ENCODE data around the gene GRAMD1C.

GRAMD1C gene

GRCh38 chr3:113896930-113897329 is 58.3 kb downstream of the GRAMD1C start:
- POLR2A ChIA-PET, result no interaction called here
- TF ChIP-seq PKNOX1 (IDR thresholded peaks at IDR 0.05) (no peak), ARNT (IDR thresholded peaks at IDR 0.05) (no peak), NFRKB (IDR thresholded peaks at IDR 0.05) (no peak), ZNF384 (IDR thresholded peaks at IDR 0.05) (no peak), FOXK2 (IDR thresholded peaks at IDR 0.05) (no peak), SUZ12 (IDR thresholded peaks at IDR 0.05) (no peak), ELF4 (IDR thresholded peaks at IDR 0.05) (no peak), LEF1 (IDR thresholded peaks at IDR 0.05; ENCODE audit: borderline replicate concordance) (no peak), TARDBP (IDR thresholded peaks at IDR 0.05) (no peak), FOXA1 (IDR thresholded peaks at IDR 0.05) (no peak), CTBP1 (IDR thresholded peaks at IDR 0.05; ENCODE audit: borderline replicate concordance) (no peak), SP1 (IDR thresholded peaks at IDR 0.05) (no peak), BHLHE40 (IDR thresholded peaks at IDR 0.05; ENCODE audit: borderline replicate concordance) (no peak), HDGF (IDR thresholded peaks at IDR 0.05; ENCODE audit: borderline replicate concordance) (no peak)
- no peak for DNase-seq (ENCODE audit: extremely low spot score)
- CTCF ChIA-PET, result interaction anchor here (0.6 kb wide), 1 partner anchor 27 kb away, joined by 3 read pairs; no protein-coding TSS in a partner anchor

GRCh38 chr3:113897373-113897777 is 58.8 kb downstream of the GRAMD1C start:
- no peak for TF ChIP-seq BHLHE40 (IDR thresholded peaks at IDR 0.05; ENCODE audit: borderline replicate concordance)
- no peak for TF ChIP-seq FOXM1 (IDR thresholded peaks at IDR 0.05; ENCODE audit: borderline replicate concordance)
- TF ChIP-seq ELF4 (IDR thresholded peaks at IDR 0.05), result no peak
- TF ChIP-seq PKNOX1 (IDR thresholded peaks at IDR 0.05), result no peak
- no peak for TF ChIP-seq FOXK2 (IDR thresholded peaks at IDR 0.05)
- TF ChIP-seq HDGF (IDR thresholded peaks at IDR 0.05; ENCODE audit: borderline replicate concordance), result no peak
- TF ChIP-seq SP1 (IDR thresholded peaks at IDR 0.05), result no peak
- no peak for TF ChIP-seq L3MBTL2 (conservative IDR thresholded peaks at IDR 0.05)
- no peak for TF ChIP-seq CTBP1 (IDR thresholded peaks at IDR 0.05; ENCODE audit: borderline replicate concordance)
- POLR2A ChIA-PET, result no interaction called here
- CTCF ChIA-PET, result interaction anchor here (0.6 kb wide), 1 partner anchor 27 kb away, joined by 3 read pairs; no protein-coding TSS in a partner anchor
- DNase-seq (ENCODE audit: extremely low spot score), result no peak

- ChIA-PET CTCF (no interaction called here), POLR2A (no interaction called here)
- TF ChIP-seq FOXK2 (IDR thresholded peaks at IDR 0.05) (no peak), ARNT (IDR thresholded peaks at IDR 0.05) (no peak), HDGF (IDR thresholded peaks at IDR 0.05; ENCODE audit: borderline replicate concordance) (no peak), NFRKB (IDR thresholded peaks at IDR 0.05) (no peak), FOXM1 (IDR thresholded peaks at IDR 0.05; ENCODE audit: borderline replicate concordance) (no peak), BHLHE40 (IDR thresholded peaks at IDR 0.05; ENCODE audit: borderline replicate concordance) (no peak), ZNF384 (IDR thresholded peaks at IDR 0.05) (no peak), CTBP1 (IDR thresholded peaks at IDR 0.05; ENCODE audit: borderline replicate concordance) (no peak)
- DNase-seq (ENCODE audit: extremely low spot score), result no peak
These were observed 60.3 kb downstream of the GRAMD1C start for GRCh38 chr3:113898892-113899291.

GRCh38 chr3:113906568-113907140 is 68.1 kb downstream of the GRAMD1C start:
- TF ChIP-seq ARNT (IDR thresholded peaks at IDR 0.05) (no peak), ELF4 (IDR thresholded peaks at IDR 0.05) (no peak), SP1 (IDR thresholded peaks at IDR 0.05) (no peak)
- no peak for DNase-seq (ENCODE audit: extremely low spot score)
- ChIA-PET POLR2A (no interaction called here), CTCF (interaction anchor here (0.6 to 1.4 kb wide), 3 partner anchors 35 to 162 kb away, joined by 3 read pairs; no protein-coding TSS in a partner anchor)

GRCh38 chr3:113908133-113908532 is 69.5 kb downstream of the GRAMD1C start:
- ChIA-PET POLR2A (no interaction called here), CTCF (no interaction called here)
- no peak for TF ChIP-seq BHLHE40 (IDR thresholded peaks at IDR 0.05; ENCODE audit: borderline replicate concordance)
- TF ChIP-seq FOXA1 (IDR thresholded peaks at IDR 0.05), result no peak
- TF ChIP-seq SP1 (IDR thresholded peaks at IDR 0.05), result no peak
- TF ChIP-seq TARDBP (IDR thresholded peaks at IDR 0.05), result no peak
- no peak for TF ChIP-seq SUZ12 (IDR thresholded peaks at IDR 0.05)
- TF ChIP-seq ELF4 (IDR thresholded peaks at IDR 0.05), result no peak
- no peak for TF ChIP-seq L3MBTL2 (conservative IDR thresholded peaks at IDR 0.05)
- TF ChIP-seq PKNOX1 (IDR thresholded peaks at IDR 0.05), result no peak
- TF ChIP-seq CTBP1 (IDR thresholded peaks at IDR 0.05; ENCODE audit: borderline replicate concordance), result no peak
- no peak for TF ChIP-seq ARNT (IDR thresholded peaks at IDR 0.05)
- TF ChIP-seq NFRKB (IDR thresholded peaks at IDR 0.05), result no peak
- no peak for TF ChIP-seq FOXK2 (IDR thresholded peaks at IDR 0.05)
- no peak for TF ChIP-seq LEF1 (IDR thresholded peaks at IDR 0.05; ENCODE audit: borderline replicate concordance)
- TF ChIP-seq FOXM1 (IDR thresholded peaks at IDR 0.05; ENCODE audit: borderline replicate concordance), result no peak
- TF ChIP-seq HDGF (IDR thresholded peaks at IDR 0.05; ENCODE audit: borderline replicate concordance), result no peak
- no peak for TF ChIP-seq ZNF384 (IDR thresholded peaks at IDR 0.05)
- DNase-seq (ENCODE audit: extremely low spot score), result no peak

GRCh38 chr3:113910966-113911365 is 72.4 kb downstream of the GRAMD1C start:
- ChIA-PET CTCF (no interaction called here), POLR2A (no interaction called here)
- no peak for TF ChIP-seq HDGF (IDR thresholded peaks at IDR 0.05; ENCODE audit: borderline replicate concordance)
- no peak for DNase-seq (ENCODE audit: extremely low spot score)
